Glutamatergic neuron (in vitro differentiated cells): ENCODE data around the gene PRKG1. TPM values are rescaled to one million over a fixed set of nuclear protein-coding genes. Genes with fewer than 3 reads are reported as not detected.

Source experiments
- DNase-seq: peaks from one replicate; pipeline ENCODE4 v3.0.0; 2022
- H3K27ac Mint-ChIP-seq: one replicate; pipeline ENCODE4 v1.8.0; 2020; ENCODE audit warnings: mild to moderate bottlenecking, mixed read lengths, inconsistent platforms; ENCODE audit not compliant: unreplicated experiment
- H3K27me3 Mint-ChIP-seq: one replicate; pipeline ENCODE4 v1.8.0; 2020; ENCODE audit warnings: mild to moderate bottlenecking, moderate library complexity, mixed read lengths, inconsistent platforms; ENCODE audit not compliant: unreplicated experiment
- H3K36me3 Mint-ChIP-seq: one replicate; pipeline ENCODE4 v1.8.0; 2020; ENCODE audit warnings: mild to moderate bottlenecking, mixed read lengths, inconsistent platforms; ENCODE audit not compliant: unreplicated experiment
- H3K4me1 Mint-ChIP-seq: one replicate; pipeline ENCODE4 v1.8.0; 2020; ENCODE audit warnings: mild to moderate bottlenecking, low read depth, mixed read lengths, inconsistent platforms; ENCODE audit not compliant: unreplicated experiment
- H3K4me3 Mint-ChIP-seq: one replicate; pipeline ENCODE4 v1.8.0; 2020; ENCODE audit warnings: mild to moderate bottlenecking, mixed read lengths, inconsistent platforms; ENCODE audit not compliant: unreplicated experiment
- H3K9me3 Mint-ChIP-seq: one replicate; pipeline ENCODE4 v1.8.0; 2020; ENCODE audit warnings: mild to moderate bottlenecking, moderate library complexity, mixed read lengths, inconsistent platforms; ENCODE audit not compliant: unreplicated experiment
- total RNA-seq: library from RNA; stranded (reverse); fragmentation: NEBNext Ultra II Directional; extraction: Animal tissue kit (Norgen Biotek cat#: 25700); gene quantifications from one replicate; pipeline ENCODE4 v1.2.1, GENCODE V29; 2021; ENCODE audit not compliant: unreplicated experiment
- TF ChIP-seq, protein P1 (sequence below): fragments of 200-600 bp; sonication (generic); IDR thresholded peaks from one replicate; pipeline ENCODE4 v1.5.0; 2021; ENCODE audit not compliant: partially characterized antibody, unreplicated experiment

Gene PRKG1
- total RNA-seq, 1 donor from 2014 or later, result 52.7 TPM

- TF ChIP-seq, protein P1, sequence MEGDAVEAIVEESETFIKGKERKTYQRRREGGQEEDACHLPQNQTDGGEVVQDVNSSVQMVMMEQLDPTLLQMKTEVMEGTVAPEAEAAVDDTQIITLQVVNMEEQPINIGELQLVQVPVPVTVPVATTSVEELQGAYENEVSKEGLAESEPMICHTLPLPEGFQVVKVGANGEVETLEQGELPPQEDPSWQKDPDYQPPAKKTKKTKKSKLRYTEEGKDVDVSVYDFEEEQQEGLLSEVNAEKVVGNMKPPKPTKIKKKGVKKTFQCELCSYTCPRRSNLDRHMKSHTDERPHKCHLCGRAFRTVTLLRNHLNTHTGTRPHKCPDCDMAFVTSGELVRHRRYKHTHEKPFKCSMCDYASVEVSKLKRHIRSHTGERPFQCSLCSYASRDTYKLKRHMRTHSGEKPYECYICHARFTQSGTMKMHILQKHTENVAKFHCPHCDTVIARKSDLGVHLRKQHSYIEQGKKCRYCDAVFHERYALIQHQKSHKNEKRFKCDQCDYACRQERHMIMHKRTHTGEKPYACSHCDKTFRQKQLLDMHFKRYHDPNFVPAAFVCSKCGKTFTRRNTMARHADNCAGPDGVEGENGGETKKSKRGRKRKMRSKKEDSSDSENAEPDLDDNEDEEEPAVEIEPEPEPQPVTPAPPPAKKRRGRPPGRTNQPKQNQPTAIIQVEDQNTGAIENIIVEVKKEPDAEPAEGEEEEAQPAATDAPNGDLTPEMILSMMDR, result no peak
- peaks cover 4% of the 10 kb centered on the region for H3K9me3 Mint-ChIP-seq
- no peaks in the 10 kb centered on the region for H3K36me3 Mint-ChIP-seq
- no peaks in the 10 kb centered on the region for H3K27me3 Mint-ChIP-seq
- H3K4me1 Mint-ChIP-seq, result peaks cover 26% of the 10 kb centered on the region
- H3K4me3 Mint-ChIP-seq, result peak overlapping the region; percentile 53
- H3K27ac Mint-ChIP-seq, result peak overlapping the region; percentile 93
- DNase-seq, result peak; percentile 47
Measured at GRCh38 chr10:51743146-51743545, 668.9 kb downstream of the PRKG1 start.

DNA sequence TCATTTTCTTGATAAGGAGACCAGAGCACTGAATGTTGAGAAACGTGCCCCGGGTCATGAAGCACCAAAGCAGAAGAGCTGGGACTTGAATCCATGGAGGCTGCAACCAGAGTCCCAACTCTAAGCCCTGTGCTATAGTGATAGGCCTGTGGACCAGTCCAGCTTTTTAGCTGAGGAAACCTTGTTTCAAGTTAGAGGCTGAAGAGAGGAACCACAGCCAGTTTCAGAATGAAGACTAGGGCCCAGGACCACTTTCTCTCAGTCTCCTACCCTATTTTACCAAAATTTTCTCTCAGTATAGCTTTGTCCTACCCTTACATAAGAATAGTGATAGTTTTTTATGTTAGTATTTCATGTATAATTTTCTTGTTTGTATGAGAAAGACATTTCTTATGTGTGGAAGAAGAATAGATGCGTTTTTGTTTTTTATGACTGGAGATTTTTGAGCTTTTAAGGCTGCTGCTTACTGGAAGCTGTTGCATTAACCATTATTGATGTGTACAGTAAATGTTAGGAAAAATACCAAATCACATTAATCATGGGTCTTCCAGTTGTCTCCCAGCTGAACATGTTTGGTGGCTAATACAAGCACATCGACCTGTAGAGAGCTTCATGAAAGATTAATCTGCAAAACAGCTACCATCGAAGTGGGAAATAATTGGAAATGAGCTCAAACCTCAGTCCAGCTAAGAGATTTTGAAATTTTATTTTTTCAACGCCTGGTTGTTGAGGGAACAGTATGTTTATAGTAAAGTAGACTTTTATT is 670.1 kb downstream of the PRKG1 start:
- no peak overlapping the region for H3K4me3 Mint-ChIP-seq
- peaks cover 26% of the 10 kb centered on the region for H3K4me1 Mint-ChIP-seq
- DNase-seq, result no peak
- no peak overlapping the region for H3K27ac Mint-ChIP-seq
- TF ChIP-seq, protein P1, result no peak
- H3K9me3 Mint-ChIP-seq, result peaks cover 4% of the 10 kb centered on the region
- no peaks in the 10 kb centered on the region for H3K36me3 Mint-ChIP-seq
- no peaks in the 10 kb centered on the region for H3K27me3 Mint-ChIP-seq

DNA sequence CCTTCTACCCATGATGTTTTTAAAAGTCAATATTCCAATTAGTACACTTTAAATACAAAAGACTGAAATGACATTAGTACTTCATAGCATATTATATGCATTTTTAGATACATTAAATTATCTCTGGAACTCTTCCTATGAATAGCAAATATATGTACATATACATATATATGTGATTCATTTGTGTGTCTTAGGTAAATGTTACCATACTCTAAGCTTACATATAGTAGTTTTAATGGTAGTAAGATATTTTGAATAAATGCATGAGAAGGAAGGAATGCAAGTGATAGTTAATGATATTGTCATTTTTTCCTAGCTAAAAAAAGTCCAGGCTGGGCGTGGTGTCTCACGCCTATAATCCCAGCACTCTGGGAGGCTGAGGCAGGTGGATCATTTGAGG is 671.1 kb downstream of the PRKG1 start:
- no peak overlapping the region for H3K27ac Mint-ChIP-seq
- no peaks in the 10 kb centered on the region for H3K27me3 Mint-ChIP-seq
- peaks cover 4% of the 10 kb centered on the region for H3K9me3 Mint-ChIP-seq
- H3K4me1 Mint-ChIP-seq, result peaks cover 26% of the 10 kb centered on the region
- no peak for DNase-seq
- H3K4me3 Mint-ChIP-seq, result no peak overlapping the region
- H3K36me3 Mint-ChIP-seq, result no peaks in the 10 kb centered on the region
- TF ChIP-seq, protein P1, result no peak

- peaks cover 4% of the 10 kb centered on the region for H3K9me3 Mint-ChIP-seq
- peaks cover 20% of the 10 kb centered on the region for H3K4me1 Mint-ChIP-seq
- no peaks in the 10 kb centered on the region for H3K27me3 Mint-ChIP-seq
- H3K36me3 Mint-ChIP-seq, result no peaks in the 10 kb centered on the region
- no peak for DNase-seq
- TF ChIP-seq, protein P1, result no peak
- no peak overlapping the region for H3K4me3 Mint-ChIP-seq
- peak overlapping the region; percentile 39 for H3K27ac Mint-ChIP-seq
Measured at GRCh38 chr10:51747216-51747615, 672.9 kb downstream of the PRKG1 start.

DNA sequence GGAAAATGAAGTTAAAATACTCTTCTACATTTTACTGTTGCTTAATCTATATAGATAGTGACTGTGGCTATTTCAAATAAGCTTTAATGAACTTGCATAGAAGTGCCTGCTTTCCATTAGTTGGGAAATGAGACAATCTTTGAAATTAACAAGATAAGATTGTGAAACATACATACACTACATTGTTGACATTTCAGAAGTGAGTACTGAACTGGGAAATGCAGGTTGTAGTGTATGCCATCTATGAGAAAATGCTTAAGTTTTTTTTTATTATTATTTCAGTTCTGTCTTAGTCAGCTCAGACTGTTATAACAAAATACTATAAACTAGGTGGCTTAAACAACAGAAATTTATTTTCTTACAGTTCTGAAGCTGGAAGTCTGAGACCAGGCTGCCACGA is 674.7 kb downstream of the PRKG1 start:
- Mint-ChIP-seq H3K4me1 (peaks cover 8% of the 10 kb centered on the region), H3K27ac (no peak overlapping the region), H3K4me3 (no peak overlapping the region), H3K27me3 (no peaks in the 10 kb centered on the region), H3K9me3 (no peaks in the 10 kb centered on the region), H3K36me3 (no peaks in the 10 kb centered on the region)
- TF ChIP-seq, protein P1, result no peak
- no peak for DNase-seq
